ENCODE data around the gene ACR. TPM values are rescaled to one million over a fixed set of nuclear protein-coding genes. Genes with fewer than 3 reads are reported as not detected.
A peak's percentile ranks its signal among the peaks of the same experiment; 100 is the strongest.

The ACR gene
- total and polyA plus RNA-seq, 2 of the 13 experiments (the other 11 are each of a cell fraction or from before 2014, with no cell fraction given), result 0.15 TPM; not detected in 1

GRCh38 chr22:50731811-50732624, 6.0 kb upstream of the ACR start (continued):
- no peak for TF ChIP-seq ZNF670 (CRISPR knock-in tag; IDR thresholded peaks at IDR 0.05; ENCODE audit: borderline replicate concordance)
- no peak for TF ChIP-seq NFE2 (CRISPR knock-in tag; IDR thresholded peaks at IDR 0.05)
- no peak for TF ChIP-seq ZNF407 (CRISPR knock-in tag; IDR thresholded peaks at IDR 0.05; ENCODE audit: not compliant biosample characterization)
- TF ChIP-seq PITX1 (CRISPR knock-in tag; IDR thresholded peaks at IDR 0.05), result 0 out of 2 replicates have a peak, but pooled peaks have one; percentile 28
- no peak for TF ChIP-seq ZNF512B (CRISPR knock-in tag; IDR thresholded peaks at IDR 0.05; ENCODE audit: borderline replicate concordance)
- peak; percentile 94; the same call in 1 of the 2 replicates for TF ChIP-seq TERF1 (CRISPR knock-in tag; IDR thresholded peaks at IDR 0.05)
- TF ChIP-seq HMGXB4 (CRISPR knock-in tag; IDR thresholded peaks at IDR 0.05; ENCODE audit: borderline replicate concordance in 1 of 2, low read depth in 1 of 2), result 0 out of 4 replicates have a peak, but pooled peaks of 1 of the 2 experiments have one; percentile 48
- TF ChIP-seq MAFF (IDR thresholded peaks at IDR 0.05; ENCODE audit: low read depth, low read length), result no peak
- TF ChIP-seq ZNF816 (CRISPR knock-in tag; IDR thresholded peaks at IDR 0.05; ENCODE audit: borderline replicate concordance), result no peak
- TF ChIP-seq PLRG1 (conservative IDR thresholded peaks at IDR 0.05), result no peak
- TF ChIP-seq HDAC1 (CRISPR knock-in tag; IDR thresholded peaks at IDR 0.05), result no peak
- no peak; the same call in 1 of the 2 replicates for TF ChIP-seq SMC3 (IDR thresholded peaks at IDR 0.05; ENCODE audit: low read length)
- 0 out of 2 replicates have a peak, but pooled peaks have one; percentile 35 for TF ChIP-seq MIXL1 (CRISPR knock-in tag; IDR thresholded peaks at IDR 0.05)
- TF ChIP-seq HOXA5 (CRISPR knock-in tag; IDR thresholded peaks at IDR 0.05), result no peak

Measured in HepG2 (cell line).